Left lung (tissue), 10 donors: Measurements from ENCODE around the gene KIF22. TPM values are rescaled to one million over a fixed set of nuclear protein-coding genes. Genes with fewer than 3 reads are reported as not detected.

ENCODE experiments used
- ATAC-seq: fragments of 200-7000 bp; cut with Tn5 transposase; one replicate; pipeline ENCODE4 v1.9.1; 2020; ENCODE audit warnings: moderate library complexity
- DNase-seq, 4 donors: peaks; one replicate each; pipeline ENCODE4 v3.0.0-alpha.2; 2013 to 2020
- H3K27ac ChIP-seq, 2 donors: fragments of 200-600 bp; sonication (generic) in 1 of 2; one replicate each; pipeline versions ENCODE4 v1.5.0 to v1.8.0; 2020 to 2021
- H3K27me3 ChIP-seq, 2 donors: fragments of 200-600 bp; sonication (generic) in 1 of 2; one replicate each; pipeline versions ENCODE4 v1.5.0 to v1.8.0; 2020 to 2021
- H3K36me3 ChIP-seq, 2 donors: fragments of 200-600 bp; sonication (generic) in 1 of 2; one replicate each; pipeline versions ENCODE4 v1.5.0 to v1.8.0; 2020 to 2021
- H3K4me1 ChIP-seq, 2 donors: fragments of 200-600 bp; one replicate each; pipeline ENCODE4 v1.8.0; 2021
- H3K4me3 ChIP-seq, 2 donors: fragments of 200-600 bp; sonication (generic) in 1 of 2; one replicate each; pipeline versions ENCODE4 v1.5.0 to v1.8.0; 2020 to 2021; ENCODE audit warnings: mild to moderate bottlenecking in 1 of 2
- H3K9me3 ChIP-seq, 2 donors: fragments of 200-600 bp; sonication (generic) in 1 of 2; one replicate each; pipeline versions ENCODE4 v1.5.0 to v1.8.0; 2020 to 2021
- CTCF ChIP-seq, 2 donors: fragments of 200-600 bp; sonication (generic) in 1 of 2; IDR thresholded peaks; one replicate each; pipeline versions ENCODE4 v1.5.0 to v1.8.0; 2021; ENCODE audit warnings: antibody characterized with exemption in 2 of 2
- intact Hi-C, 2 donors: fragments of 100-400 bp; cut with DNase I; formaldehyde crosslinking; loops; one replicate each; pipeline versions ENCODE4 v1.11.2 to v1.14.2; 2022
- polyA plus RNA-seq, 6 donors: library from polyadenylated mRNA; unstranded; fragments of 120-200 nt; gene quantifications; one replicate each; pipeline ENCODE4 v1.2.1, GENCODE V29; 2013; ENCODE audit not compliant: insufficient read length in 6 of 6
- total RNA-seq, 2 donors: library from RNA; stranded (reverse); fragmentation: NEBNext Ultra II Directional; extraction: Animal tissue kit (Norgen Biotek cat#: 25700); gene quantifications; one replicate each; pipeline ENCODE4 v1.2.1, GENCODE V29; 2021
- donor health status: DM: no; HTN: yes; CAD: no.
- donor health status: DM: no; HTN: no; CAD: no.

Gene KIF22
- total and polyA plus RNA-seq, 8 donors: 24.8 to 92.2 (median 57.2) TPM

- H3K27ac ChIP-seq: no peak overlapping the region
- ATAC-seq: no peak
- H3K36me3 ChIP-seq: no peaks in the 10 kb centered on the region
- H3K27me3 ChIP-seq: no peaks in the 10 kb centered on the region
- intact Hi-C loops: no loop called here
- DNase-seq: no peak
- peaks cover 0 to 3% of the 10 kb centered on the region in 2 donors for H3K4me1 ChIP-seq
- no peaks in the 10 kb centered on the region for H3K9me3 ChIP-seq
- H3K4me3 ChIP-seq: no peak overlapping the region
- no peak for TF ChIP-seq CTCF (IDR thresholded peaks at IDR 0.05)
Observed at GRCh38 chr16:29761882-29762281, 28.7 kb upstream of the KIF22 start.

- intact Hi-C loops: no loop called here
- no peaks in the 10 kb centered on the region for H3K27me3 ChIP-seq
- ATAC-seq (no peak), DNase-seq (no peak)
- no peak overlapping the region for H3K27ac ChIP-seq
- no peak overlapping the region for H3K4me3 ChIP-seq
- H3K4me1 ChIP-seq: peaks cover 0 to 3% of the 10 kb centered on the region in 2 donors
- no peaks in the 10 kb centered on the region for H3K9me3 ChIP-seq
- TF ChIP-seq CTCF (IDR thresholded peaks at IDR 0.05): no peak
- no peaks in the 10 kb centered on the region for H3K36me3 ChIP-seq
Observed at GRCh38 chr16:29763326-29763725, 27.2 kb upstream of the KIF22 start.

GRCh38 chr16:29765167-29766032 lies 25.2 kb upstream of the KIF22 start:
- H3K4me1 ChIP-seq: peaks cover 0 to 3% of the 10 kb centered on the region in 2 donors
- ATAC-seq (peak; percentile 88), DNase-seq (peak in 2 of 4 donors; percentile 50 to 87)
- intact Hi-C loops: no loop called here
- no peaks in the 10 kb centered on the region for H3K9me3 ChIP-seq
- no peak for TF ChIP-seq CTCF (IDR thresholded peaks at IDR 0.05)
- no peaks in the 10 kb centered on the region for H3K36me3 ChIP-seq
- no peaks in the 10 kb centered on the region for H3K27me3 ChIP-seq
- no peak overlapping the region for H3K27ac ChIP-seq
- H3K4me3 ChIP-seq: no peak overlapping the region

GRCh38 chr16:29766571-29766970 lies 24.0 kb upstream of the KIF22 start:
- H3K27ac ChIP-seq: no peak overlapping the region
- H3K36me3 ChIP-seq: no peaks in the 10 kb centered on the region
- ATAC-seq (no peak), DNase-seq (no peak)
- intact Hi-C loops: no loop called here
- no peaks in the 10 kb centered on the region for H3K27me3 ChIP-seq
- H3K9me3 ChIP-seq: no peaks in the 10 kb centered on the region
- TF ChIP-seq CTCF (IDR thresholded peaks at IDR 0.05): no peak
- H3K4me3 ChIP-seq: no peak overlapping the region
- H3K4me1 ChIP-seq: peaks cover 3 to 9% of the 10 kb centered on the region in 2 donors

- Histone ChIP-seq H3K4me3 (no peak overlapping the region), H3K27ac (no peak overlapping the region), H3K36me3 (no peaks in the 10 kb centered on the region), H3K9me3 (no peaks in the 10 kb centered on the region), H3K4me1 (peaks cover 3 to 9% of the 10 kb centered on the region in 2 donors), H3K27me3 (no peaks in the 10 kb centered on the region)
- no peak for DNase-seq
- no peak for TF ChIP-seq CTCF (IDR thresholded peaks at IDR 0.05)
- ATAC-seq: no peak
- intact Hi-C loops: no loop called here
Observed at GRCh38 chr16:29767062-29767461, 23.5 kb upstream of the KIF22 start.
